ENCODE results near the gene KLK6.

KLK6 gene

GRCh38 chr19:50967929-50968715 is 1.3 kb downstream of the KLK6 start:
- Histone ChIP-seq H3K4me3 (no peak overlapping the region), H3K4me2 (peak overlapping the region; percentile 29 to 66 (median 53); a peak in 20 of 22 replicates), H3K9ac (no peak overlapping the region), H3K27me3 (no peaks in the 10 kb centered on the region), H3K27ac (no peak overlapping the region), H4K20me1 (no peaks in the 10 kb centered on the region), H3K36me3 (no peaks in the 10 kb centered on the region), H3K9me3 (replicated peaks in 1 of 11) (peaks cover 0 to 8% (median under 1%) of the 10 kb centered on the region in 11 experiments; a peak in 3 of 22 replicates), H3K4me1 (peaks cover 10 to 22% (median 18%) of the 10 kb centered on the region in 10 experiments)
- no peak for TF ChIP-seq Cebpa-rat (IDR thresholded peaks at IDR 0.05)

- Histone ChIP-seq H3K27ac (no peak overlapping the region), H3K9me3 (replicated peaks in 1 of 11) (peaks cover 0 to 20% (median 12%) of the 10 kb centered on the region in 11 experiments; a peak in 10 of 22 replicates), H3K4me3 (no peak overlapping the region), H4K20me1 (no peaks in the 10 kb centered on the region), H3K4me1 (peaks cover 9 to 15% (median 14%) of the 10 kb centered on the region in 10 experiments), H3K9ac (no peak overlapping the region), H3K4me2 (no peak overlapping the region), H3K27me3 (no peaks in the 10 kb centered on the region), H3K36me3 (no peaks in the 10 kb centered on the region)
- no peak for TF ChIP-seq Cebpa-rat (IDR thresholded peaks at IDR 0.05)
Observed at GRCh38 chr19:50964266-50964665, 5.1 kb downstream of the KLK6 start.

DNA sequence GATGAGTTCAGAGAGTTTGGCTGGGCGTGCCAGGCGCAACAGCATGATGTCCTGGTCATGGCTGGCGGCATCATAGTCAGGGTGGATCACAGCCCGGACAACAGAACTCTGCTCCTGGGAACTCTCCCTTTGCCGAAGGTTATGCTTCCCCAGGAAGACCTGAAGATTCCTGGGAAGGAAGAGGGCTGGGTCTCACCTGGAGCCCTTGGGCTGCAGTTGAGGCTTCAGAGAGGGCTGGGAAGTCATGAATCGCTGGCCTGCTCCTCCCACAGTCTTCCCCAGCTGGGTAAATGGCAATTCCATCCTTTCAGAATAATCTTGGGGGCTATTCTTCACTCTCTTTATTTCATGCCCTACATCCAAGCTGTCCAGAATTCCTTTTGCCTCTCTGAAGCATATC is 6.0 kb downstream of the KLK6 start:
- H3K27ac ChIP-seq, result no peak overlapping the region
- H3K27me3 ChIP-seq, result no peaks in the 10 kb centered on the region

DNA sequence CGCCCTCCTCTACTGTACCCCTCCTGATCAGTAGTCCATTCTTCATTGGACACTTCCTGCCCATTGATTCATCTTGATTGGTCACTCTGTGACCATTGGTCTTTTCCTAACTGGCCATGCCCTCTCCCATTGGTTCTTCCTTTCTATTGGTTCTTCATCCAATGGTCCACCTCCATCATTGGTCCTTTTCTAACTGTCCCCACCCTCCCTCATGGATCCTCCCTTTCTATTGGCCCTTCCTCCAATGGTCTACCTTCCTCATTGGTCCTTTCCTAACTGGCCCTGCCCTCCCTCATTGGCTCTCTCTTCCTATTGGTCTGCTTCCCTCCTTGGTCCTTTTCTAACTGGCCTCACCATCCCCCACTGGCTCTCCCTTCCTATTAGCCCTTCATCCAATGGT is 7.1 kb downstream of the KLK6 start:
- H3K9me3 ChIP-seq (replicated peaks in 1 of 11), result peaks cover 0 to 20% (median 12%) of the 10 kb centered on the region in 11 experiments; a peak in 10 of 22 replicates
- H4K20me1 ChIP-seq, result no peaks in the 10 kb centered on the region
- no peaks in the 10 kb centered on the region for H3K4me1 ChIP-seq
- no peak overlapping the region for H3K4me2 ChIP-seq
- no peaks in the 10 kb centered on the region for H3K27me3 ChIP-seq
- no peak overlapping the region for H3K9ac ChIP-seq
- no peak for TF ChIP-seq Cebpa-rat (IDR thresholded peaks at IDR 0.05)
- no peak overlapping the region for H3K27ac ChIP-seq
- H3K4me3 ChIP-seq, result no peak overlapping the region
- H3K36me3 ChIP-seq, result no peaks in the 10 kb centered on the region

More for the DNA sequence above, 6.0 kb downstream of the KLK6 start:
- Histone ChIP-seq H3K4me1 (peaks cover 0 to 6% (median 5%) of the 10 kb centered on the region in 10 experiments; a peak in 16 of 20 replicates), H3K4me2 (no peak overlapping the region), H3K9me3 (replicated peaks in 1 of 11) (peaks cover 0 to 20% (median 12%) of the 10 kb centered on the region in 11 experiments; a peak in 10 of 22 replicates), H3K36me3 (no peaks in the 10 kb centered on the region), H4K20me1 (no peaks in the 10 kb centered on the region), H3K4me3 (no peak overlapping the region), H3K9ac (no peak overlapping the region)
- TF ChIP-seq Cebpa-rat (IDR thresholded peaks at IDR 0.05), result no peak

DNA sequence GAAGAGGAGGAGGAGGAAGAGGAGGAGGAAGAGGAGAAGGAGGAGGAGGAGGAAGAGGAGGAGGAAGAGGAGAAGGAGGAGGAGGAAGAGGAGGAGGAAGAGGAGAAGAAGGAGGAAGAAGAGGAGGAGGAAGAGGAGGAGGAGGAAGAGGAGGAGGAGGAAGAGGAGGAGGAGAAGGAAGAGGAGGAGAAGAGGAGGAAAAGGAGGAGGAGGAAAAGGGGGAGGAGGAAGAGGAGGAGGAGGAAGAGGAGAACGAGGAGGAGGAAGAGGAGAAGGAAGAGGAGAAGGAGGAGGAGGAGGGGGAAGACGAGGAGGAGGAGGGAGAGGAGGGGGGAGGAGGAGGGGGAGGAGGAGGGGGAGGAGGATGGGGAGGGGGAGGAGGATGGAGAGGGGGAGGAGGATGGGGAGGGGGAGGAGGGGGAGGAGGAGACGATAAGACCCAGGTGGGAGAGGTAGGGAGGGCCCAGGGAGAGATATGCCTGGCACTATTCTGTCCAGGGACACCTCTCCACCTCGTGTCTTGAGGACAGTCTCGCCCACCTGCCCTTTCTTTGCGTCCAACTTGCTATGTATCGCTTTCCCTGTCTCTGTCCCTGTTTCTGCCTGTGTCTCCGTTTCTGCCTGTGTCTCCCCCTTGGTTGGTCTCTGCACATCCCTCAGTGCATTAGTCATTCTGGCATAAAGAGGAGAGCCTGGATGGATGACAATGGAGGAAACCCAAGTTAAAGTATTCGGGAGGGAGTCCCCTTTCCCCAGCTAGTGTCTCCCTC is 9.5 kb downstream of the KLK6 start:
- TF ChIP-seq Cebpa-rat (IDR thresholded peaks at IDR 0.05), result no peak
- H3K27me3 ChIP-seq, result no peaks in the 10 kb centered on the region
- H3K9me3 ChIP-seq (replicated peaks in 1 of 11), result peaks cover 0 to 20% (median 12%) of the 10 kb centered on the region in 11 experiments; a peak in 10 of 22 replicates
- H3K4me1 ChIP-seq, result no peaks in the 10 kb centered on the region
- H3K36me3 ChIP-seq, result no peaks in the 10 kb centered on the region
- no peak overlapping the region for H3K4me2 ChIP-seq
- H3K4me3 ChIP-seq, result no peak overlapping the region
- no peaks in the 10 kb centered on the region for H4K20me1 ChIP-seq
- no peak overlapping the region for H3K27ac ChIP-seq
- no peak overlapping the region for H3K9ac ChIP-seq

- Histone ChIP-seq H3K4me2 (no peak overlapping the region), H3K9ac (no peak overlapping the region), H4K20me1 (no peaks in the 10 kb centered on the region; a peak in 1 of 22 replicates), H3K4me1 (no peaks in the 10 kb centered on the region), H3K9me3 (replicated peaks in 1 of 11) (peaks cover 0 to 10% (median 6%) of the 10 kb centered on the region in 11 experiments; a peak in 10 of 22 replicates), H3K36me3 (no peaks in the 10 kb centered on the region), H3K27me3 (no peaks in the 10 kb centered on the region), H3K27ac (no peak overlapping the region), H3K4me3 (no peak overlapping the region)
- TF ChIP-seq Cebpa-rat (IDR thresholded peaks at IDR 0.05), result no peak
Observed at GRCh38 chr19:50957587-50957986, 11.8 kb downstream of the KLK6 start.

- Histone ChIP-seq H3K36me3 (no peaks in the 10 kb centered on the region), H3K9me3 (replicated peaks in 1 of 11) (no peaks in the 10 kb centered on the region), H3K4me1 (no peaks in the 10 kb centered on the region), H3K9ac (no peak within 1 kb of the TSS), H3K4me3 (no peak within 1 kb of the TSS), H3K27me3 (no peaks in the 10 kb centered on the region), H3K27ac (no peak within 1 kb of the TSS), H4K20me1 (no peaks in the 10 kb centered on the region; a peak in 1 of 22 replicates), H3K4me2 (no peak within 1 kb of the TSS)
- TF ChIP-seq Cebpa-rat (IDR thresholded peaks at IDR 0.05), result no peak
Observed at GRCh38 chr19:50952910-50953309, 16.5 kb downstream of the KLK6 start, which contains the start of gene KLK5. Gene KLK5, minus strand, starts transcription at chr19:50953038. Its CDS starts 381 bp downstream, at chr19:50952657.

DNA sequence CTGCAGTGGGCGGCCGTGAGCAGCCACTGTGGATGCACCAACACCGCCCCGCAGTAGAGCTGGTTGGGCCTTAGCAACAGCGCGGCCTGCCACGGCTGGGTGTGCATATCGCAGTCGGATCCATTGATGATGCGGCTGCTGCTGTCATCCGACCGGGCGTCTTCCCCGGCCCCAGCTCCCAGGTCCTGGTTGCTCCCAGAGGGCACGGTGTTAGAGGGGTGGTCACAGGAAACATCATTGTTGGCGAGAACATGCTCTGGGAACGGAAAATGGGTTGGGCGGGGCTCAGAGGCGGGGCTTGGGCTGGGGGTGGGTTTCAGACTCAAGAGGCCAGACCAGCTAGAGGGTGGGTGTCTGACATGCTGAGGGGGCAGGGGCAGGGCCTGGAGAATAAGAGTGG is 19.5 kb downstream of the KLK6 start:
- no peak overlapping the region for H3K4me3 ChIP-seq
- no peak for TF ChIP-seq Cebpa-rat (IDR thresholded peaks at IDR 0.05)
- H4K20me1 ChIP-seq, result no peaks in the 10 kb centered on the region; a peak in 1 of 22 replicates
- H3K9me3 ChIP-seq (replicated peaks in 1 of 11), result no peaks in the 10 kb centered on the region
- H3K9ac ChIP-seq, result no peak overlapping the region
- no peak overlapping the region for H3K4me2 ChIP-seq
- H3K27me3 ChIP-seq, result no peaks in the 10 kb centered on the region
- H3K4me1 ChIP-seq, result no peaks in the 10 kb centered on the region
- no peaks in the 10 kb centered on the region for H3K36me3 ChIP-seq
- H3K27ac ChIP-seq, result no peak overlapping the region

- no peaks in the 10 kb centered on the region for H3K4me1 ChIP-seq
- no peak overlapping the region for H3K4me3 ChIP-seq
- no peaks in the 10 kb centered on the region for H4K20me1 ChIP-seq
- no peak overlapping the region for H3K4me2 ChIP-seq
- no peaks in the 10 kb centered on the region for H3K27me3 ChIP-seq
- no peak overlapping the region for H3K9ac ChIP-seq
- no peak for TF ChIP-seq Cebpa-rat (IDR thresholded peaks at IDR 0.05)
- no peaks in the 10 kb centered on the region for H3K36me3 ChIP-seq
- peaks cover 0 to 3% (median 0%) of the 10 kb centered on the region in 11 experiments; a peak in 3 of 22 replicates for H3K9me3 ChIP-seq (replicated peaks in 1 of 11)
- H3K27ac ChIP-seq, result no peak overlapping the region
Observed at GRCh38 chr19:50947123-50947522, 22.3 kb downstream of the KLK6 start.
